HG02973 (cell line): ENCODE measurements around the gene ANG.
A peak's percentile ranks its signal among the peaks of the same experiment; 100 is the strongest.

Source experiments
- ATAC-seq: cut with Tn5 transposase; IDR thresholded peaks from one replicate; pipeline ENCODE4 v1.9.1; 2021; ENCODE audit warnings: moderate library complexity; ENCODE audit not compliant: unreplicated experiment

Gene ANG

DNA sequence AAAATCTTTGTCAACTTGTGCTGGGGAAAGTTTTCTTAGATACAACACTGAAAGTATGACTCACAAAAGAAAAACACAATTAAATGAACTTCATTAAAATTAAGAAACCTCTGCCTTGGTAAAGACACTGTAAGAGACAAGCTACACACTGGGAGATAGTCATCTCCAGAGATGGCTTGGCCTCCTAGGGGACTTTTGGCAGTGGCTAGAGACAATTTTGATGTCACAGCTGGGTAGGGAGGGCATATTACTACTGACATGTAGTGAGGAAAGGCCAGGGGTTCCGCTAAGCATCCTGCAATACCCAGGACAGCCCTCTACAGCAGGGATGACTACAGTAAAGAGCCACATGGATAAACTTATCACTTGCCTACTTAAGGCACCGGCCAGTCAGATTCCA, 12.9 kb upstream of the ANG start:
- no peak for ATAC-seq

DNA sequence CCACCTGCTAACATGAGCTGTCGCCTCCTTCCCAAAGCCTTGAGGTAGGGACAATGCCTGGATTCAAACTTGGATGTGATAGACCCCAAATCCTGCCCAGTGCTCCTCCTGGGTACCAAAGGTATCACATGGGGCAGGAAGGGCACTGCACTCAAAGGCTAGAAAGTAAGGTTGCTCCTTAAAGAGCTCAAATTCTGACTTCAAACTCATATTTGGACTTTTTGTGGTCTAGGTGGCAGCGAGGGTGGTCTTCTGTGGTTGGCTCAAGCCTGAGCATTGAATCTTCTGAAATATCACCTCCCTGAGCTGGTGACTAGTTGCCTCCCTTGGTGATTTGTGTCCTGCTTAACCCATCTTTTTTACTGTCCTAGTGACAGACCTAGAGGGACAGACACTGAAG, 12.5 kb upstream of the ANG start:
- no peak for ATAC-seq

DNA sequence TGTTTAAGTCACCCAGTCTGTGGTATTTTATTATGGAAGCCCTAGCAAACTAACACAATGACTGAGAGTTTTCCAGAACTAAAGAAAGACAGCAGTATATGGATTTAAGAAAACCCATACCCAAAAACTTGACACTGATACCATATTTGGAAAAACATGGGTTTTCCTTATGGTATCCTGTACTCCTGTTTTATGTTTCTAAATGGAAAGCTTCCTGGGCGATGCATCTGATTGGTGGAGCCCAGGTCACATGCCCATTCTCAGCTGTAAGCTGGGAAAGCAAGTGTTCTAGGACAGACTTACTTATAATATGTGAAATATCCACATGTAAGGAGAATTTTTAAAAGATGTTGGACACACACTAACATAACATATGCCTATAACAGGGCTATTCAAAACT, 8.7 kb upstream of the ANG start:
- no peak for ATAC-seq

DNA sequence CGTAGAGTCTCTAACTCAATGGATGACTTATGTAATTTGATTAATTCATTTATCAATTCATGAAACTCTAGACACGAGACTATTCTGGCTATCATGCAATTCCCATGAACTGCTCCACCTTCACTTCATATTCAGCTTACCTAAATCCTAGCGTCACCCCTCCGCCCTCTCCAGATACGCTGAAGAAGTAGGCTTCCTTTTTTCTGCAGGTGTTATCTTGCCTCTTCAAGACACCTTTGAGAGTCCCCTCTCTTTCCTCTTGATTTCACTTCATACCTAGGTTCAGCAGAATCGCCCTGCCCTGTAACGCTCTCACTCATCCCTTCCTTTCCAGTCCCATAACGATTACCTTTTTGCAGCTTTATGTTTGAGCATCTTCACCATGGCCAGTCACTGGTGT, 8.2 kb upstream of the ANG start:
- no peak for ATAC-seq

DNA sequence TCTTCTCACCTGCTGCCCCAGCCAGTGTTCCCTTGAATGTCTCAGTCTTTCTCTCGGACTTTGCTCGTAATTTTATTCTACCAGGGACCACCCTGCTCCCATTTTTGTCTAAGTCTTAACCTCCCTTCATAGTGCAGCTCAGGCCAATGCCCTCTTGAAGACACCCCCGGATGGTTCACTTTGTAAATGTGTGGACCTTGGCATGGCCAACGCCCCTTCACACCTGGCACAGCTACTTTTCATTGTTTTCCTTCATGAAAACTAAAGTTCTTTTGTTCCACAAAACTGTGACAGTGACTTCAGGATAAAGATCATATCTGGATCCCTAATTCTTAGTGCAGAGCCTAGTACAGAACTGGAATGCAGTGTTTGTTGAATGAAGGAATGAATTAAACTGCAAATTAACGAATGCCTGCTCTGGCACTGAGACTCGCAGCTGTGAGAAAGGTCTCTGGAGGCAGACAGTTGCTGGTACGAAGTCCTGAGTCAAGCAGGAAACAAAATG, 7.7 kb upstream of the ANG start:
- peak; percentile 27 for ATAC-seq

DNA sequence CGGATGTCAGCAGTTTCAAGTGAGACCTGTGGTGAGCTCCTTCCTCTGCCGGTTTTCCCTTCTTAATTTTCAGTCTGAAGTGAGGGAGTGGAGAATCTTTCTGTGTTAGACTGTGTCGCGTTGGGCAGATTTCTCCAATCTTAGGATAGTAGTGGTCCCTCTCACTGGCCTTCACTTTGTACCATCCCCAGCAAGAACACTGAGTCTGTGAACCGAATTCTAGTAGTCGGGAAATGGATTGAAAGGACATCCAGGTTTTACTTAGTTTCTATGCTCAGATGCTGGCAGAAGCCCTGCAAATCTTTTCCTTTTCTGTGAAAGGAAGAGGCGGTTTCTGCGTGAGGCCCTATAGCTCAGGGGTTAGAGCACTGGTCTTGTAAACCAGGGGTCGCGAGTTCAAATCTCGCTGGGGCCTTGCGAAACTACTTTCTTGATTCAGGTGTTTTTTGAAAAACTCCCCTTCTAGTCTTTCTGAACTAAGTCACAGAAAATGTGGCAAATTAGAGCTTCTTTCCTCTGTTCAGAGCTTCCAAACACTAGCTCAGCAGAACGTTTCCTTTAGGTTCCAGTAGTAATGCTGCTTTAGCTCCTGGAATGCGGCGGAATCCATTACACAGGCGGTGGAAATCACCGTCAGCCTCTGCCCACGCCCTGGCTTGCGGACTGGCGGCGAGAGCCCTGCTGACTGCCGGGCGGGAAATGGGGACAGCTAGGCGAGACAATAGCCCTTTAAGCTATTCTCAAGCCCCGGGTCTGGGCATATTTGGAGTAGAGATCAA, 7.0 kb upstream of the ANG start:
- ATAC-seq, result peak; percentile 22

DNA sequence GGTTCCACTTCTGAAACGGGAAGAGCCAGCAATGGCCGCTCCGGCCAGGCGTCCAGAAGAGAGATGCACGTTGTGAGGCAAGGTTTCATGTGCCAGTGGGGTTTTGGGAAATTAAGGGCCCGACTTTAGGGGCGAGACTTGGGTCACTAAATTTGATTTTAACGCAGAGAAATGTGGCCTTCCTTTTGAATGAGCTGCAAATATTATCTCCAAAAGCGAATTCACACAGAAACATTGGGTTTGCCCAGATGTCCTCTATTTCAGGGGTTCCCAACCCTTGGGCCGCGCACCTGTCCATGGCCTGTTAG, 6.5 kb upstream of the ANG start:
- ATAC-seq, result no peak

DNA sequence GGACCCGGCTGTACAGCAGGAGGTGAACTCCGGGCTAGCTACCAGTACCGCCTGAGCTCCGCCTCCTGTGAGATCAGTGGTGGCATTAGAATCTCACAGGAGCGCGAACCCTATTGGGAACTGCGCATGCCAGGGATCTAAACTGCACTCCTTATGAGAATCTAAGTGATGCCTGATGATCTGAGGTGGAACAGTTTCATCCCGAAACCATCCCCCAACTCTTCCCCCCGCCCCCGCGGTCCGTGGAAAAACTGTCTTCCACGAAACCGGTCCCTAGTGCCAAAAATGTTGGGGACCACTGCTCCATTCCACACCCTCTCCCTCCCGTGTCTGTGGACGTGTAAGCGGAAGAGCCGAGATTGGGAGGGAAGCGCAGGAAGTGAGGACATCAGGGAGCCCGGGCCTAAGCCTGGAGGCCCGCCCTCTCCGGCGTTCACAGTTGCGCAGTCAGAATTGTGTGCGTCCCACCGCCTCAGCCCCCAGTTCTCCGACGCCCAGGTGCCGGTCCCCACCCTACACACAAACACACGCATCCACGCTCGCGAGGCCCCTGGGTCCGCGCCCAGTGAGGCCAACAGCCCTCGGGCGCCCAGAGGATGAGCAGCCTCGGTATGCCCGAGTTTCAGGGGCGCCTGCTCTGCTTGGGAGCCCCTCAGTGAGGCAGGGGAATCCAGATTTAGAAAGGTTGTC, 6.0 kb upstream of the ANG start:
- ATAC-seq, result peak; percentile 38

DNA sequence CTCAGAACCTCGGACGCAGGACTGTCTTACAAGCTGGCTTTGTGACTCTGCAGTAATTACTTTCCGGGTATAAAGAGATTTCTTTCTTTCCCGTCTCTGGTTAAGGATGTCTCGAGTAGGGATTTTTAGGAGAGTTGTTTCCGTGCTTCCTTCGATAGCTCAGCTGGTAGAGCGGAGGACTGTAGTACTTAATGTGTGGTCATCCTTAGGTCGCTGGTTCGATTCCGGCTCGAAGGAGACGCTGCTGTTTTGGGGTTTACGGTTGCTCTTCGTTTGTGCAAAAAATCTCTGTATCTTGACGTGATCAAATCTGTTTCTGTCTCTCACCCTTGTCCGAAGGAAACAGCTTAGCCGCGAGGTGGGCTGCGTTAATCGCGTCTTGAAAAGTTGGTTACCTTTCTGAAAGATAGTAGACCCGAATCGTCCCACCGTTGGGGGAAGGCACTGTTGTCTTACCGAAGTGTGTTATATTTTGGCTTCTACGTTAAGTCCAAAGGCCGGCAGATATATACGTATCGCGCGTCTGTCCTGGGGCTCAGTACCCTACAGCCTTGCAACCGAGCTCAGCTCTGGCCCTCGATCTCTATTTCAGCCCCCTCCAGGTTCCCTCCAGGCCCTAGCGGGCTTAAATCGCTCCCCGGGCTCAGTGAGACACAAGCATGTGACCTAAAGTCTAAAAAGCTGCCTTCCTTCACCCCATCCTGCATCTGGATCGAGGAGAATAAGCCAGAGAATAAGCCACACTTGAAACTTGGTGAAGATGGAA, 5.3 kb upstream of the ANG start:
- peak; percentile 13 for ATAC-seq

DNA sequence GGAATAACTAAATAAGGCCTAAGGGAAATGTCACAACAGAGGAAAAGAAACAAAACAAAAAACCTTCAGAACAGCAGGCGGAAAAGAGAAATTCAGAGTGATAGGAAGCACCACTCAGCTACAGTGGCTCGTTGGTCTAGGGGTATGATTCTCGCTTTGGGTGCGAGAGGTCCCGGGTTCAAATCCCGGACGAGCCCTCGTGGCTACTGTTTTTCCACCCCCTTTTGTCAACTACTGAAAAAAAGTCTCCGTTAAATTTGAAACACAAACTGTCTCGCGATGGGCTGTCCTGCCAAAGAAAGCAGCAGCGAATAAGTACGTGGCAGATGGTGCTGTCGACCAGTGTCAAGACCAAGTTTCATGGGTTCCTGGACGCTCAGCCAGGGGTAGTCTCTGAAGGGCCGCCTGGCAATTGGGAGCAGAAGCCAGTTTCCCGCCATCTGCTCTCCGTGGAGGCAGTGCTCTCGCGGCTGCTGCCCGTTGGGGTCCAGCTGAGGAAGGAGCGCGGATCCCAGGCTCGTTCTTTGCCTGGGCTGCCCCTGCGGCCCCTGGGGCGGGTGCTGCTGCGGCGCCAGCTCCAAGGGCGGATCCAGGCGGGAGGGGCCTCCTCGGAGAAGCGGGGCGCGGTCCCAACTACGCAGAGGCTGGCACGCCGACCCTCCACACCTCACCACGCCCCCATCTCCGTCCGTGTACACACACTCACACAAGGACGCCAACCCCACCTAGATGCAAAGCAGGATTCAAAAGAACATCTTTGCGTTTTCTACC, 4.5 kb upstream of the ANG start, which contains the start of gene RNASE4:
RNASE4 (plus strand) TSS at position 670 of the 771 bp plus-strand sequence. CDS start 14,812 bp downstream, outside the sequence.
- ATAC-seq, result peak; percentile 26

DNA sequence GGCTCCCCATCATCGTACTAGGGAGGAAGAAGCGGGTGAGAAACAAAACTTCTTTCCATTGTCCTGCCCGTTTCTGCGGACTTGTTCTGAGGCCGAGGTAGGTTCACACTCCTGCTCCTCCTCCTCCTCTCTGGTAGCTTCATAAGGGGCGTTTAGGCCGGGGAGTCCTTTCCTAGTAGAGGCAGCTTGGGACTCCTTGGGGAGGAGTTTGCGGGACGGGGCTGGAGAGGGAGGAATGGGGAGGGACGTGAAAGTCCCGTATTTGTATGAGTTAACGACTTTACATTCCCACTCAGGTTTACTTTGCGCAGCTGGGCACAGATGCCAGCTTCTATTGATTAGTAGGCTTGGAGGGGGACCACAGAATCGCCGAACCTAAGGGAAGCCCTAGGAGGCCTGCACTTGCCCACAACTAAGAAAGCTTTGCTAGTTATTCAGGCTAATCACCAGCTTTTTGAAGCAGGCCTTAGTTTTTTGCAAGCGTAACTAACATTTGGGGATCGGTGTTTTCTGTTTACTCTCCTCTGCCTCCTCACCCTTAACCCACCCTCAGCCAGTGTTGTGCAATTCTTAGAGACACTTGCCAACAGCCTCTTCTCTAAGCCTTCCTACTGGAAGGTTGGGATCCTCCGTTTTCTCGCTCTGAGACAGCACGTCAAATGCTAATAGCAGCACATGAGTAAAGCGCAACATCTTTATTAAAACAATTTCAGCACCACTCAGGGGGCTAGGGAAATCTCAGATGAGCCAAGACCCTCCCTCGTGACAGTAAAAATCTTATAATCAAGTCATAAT, 3.7 kb upstream of the ANG start:
- ATAC-seq, result no peak

DNA sequence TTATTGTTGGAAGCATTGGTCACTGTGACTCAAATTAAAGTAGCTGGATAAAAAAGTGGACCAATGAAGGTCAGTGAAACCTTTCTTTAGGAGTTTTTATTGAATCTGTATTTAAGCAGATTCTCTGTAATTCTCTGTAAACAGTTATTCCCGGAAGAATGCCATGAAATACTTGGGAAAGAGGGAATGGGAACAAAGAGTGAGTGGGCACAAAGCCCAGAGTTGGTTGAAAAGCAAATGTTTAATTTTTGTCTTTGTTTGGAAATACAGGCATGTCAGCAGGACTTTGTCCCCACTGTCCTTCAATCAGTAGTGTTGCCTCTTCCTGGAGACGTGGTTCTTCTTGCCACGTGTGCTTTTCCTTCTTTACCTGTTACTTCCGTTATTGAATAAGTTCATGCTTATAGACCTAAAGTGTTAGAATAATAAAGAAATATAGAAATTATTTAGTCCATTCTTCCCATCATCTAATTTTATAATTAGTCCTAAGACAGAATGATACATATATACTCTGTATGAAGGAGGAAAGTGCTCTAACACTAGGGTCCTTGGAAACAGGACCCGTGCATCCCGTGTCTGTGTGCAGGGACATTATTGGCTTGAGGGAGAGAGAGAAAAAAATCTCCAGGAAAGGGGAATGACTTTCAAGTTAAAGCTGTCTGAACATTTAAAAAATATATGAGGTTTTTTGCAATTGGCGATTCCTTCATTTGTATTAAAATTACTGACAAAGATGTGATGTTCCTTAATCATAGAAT, 2.0 kb upstream of the ANG start:
- ATAC-seq, result no peak

DNA sequence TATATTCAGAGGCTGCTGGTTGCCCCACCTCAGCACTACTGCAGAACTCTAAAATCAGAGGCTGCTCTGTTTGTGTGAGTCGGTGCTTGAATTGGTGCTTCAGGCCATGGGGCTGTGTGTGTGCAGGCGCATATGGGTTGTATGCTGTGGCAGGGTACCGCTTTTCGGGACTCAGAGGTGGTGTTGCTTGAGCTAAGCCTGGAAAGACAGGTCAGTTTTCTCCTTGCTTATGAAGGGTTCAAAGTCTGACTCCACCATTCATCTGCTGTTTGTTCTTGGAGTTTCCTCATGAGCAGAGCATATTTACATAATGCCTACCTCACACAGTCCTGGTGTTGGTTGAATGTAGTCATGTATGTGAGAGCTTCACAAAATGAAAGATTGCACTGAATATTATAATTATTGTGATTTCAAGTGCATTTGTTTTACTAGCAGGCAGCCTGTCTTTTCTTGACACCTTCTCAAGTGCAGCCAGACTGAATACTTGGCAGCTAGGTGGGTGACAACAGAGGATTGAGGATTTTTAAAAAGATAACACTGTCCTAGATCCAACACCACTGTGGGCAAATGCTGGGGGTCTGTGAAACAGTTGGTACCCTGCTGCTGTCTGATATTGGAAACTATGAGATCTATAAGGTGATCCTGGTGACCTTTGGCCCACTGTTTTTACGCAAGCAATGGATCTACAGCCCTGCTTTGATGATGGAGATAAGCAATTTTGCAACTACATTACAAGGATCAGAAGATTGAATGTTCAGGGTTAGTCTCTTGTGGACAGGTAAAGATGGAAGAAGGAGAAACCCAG, 1.0 kb upstream of the ANG start:
- no peak for ATAC-seq

DNA sequence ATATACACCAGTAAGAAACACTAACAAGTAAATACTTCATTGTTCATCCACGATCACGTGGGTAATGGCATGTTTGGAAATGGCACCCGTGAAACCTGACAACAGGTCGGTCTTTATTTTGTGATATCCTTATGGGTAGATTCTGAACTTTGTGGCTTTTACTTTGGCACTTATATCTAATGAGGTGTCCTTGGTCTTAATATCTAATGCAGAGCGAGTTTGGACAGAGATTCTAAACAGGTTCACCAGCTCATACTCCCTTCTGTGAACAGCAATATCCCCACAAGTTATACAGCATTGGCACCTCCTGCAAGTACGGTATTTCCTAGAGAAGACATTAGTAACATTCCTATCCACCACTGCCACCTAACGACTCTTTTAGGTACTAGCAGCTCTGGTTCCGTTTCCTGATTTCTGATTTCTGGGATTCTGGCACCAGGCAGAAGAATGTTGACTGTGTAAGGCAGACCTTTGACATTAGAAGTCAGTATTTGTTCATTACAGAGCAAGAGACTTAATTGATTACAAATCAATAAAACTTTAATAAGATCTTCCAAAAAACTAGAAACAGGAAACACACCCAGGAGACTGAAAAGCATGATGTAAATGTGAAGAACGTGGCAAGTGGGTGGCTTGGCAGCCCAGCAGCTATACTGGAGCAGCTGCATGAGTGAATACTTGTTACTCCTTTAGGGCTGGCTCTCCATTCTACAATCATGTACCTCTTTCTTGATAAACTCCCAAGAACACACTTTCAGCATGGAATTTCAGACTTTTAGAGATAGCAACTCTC, 2.5 kb downstream of the ANG start:
- ATAC-seq, result no peak

DNA sequence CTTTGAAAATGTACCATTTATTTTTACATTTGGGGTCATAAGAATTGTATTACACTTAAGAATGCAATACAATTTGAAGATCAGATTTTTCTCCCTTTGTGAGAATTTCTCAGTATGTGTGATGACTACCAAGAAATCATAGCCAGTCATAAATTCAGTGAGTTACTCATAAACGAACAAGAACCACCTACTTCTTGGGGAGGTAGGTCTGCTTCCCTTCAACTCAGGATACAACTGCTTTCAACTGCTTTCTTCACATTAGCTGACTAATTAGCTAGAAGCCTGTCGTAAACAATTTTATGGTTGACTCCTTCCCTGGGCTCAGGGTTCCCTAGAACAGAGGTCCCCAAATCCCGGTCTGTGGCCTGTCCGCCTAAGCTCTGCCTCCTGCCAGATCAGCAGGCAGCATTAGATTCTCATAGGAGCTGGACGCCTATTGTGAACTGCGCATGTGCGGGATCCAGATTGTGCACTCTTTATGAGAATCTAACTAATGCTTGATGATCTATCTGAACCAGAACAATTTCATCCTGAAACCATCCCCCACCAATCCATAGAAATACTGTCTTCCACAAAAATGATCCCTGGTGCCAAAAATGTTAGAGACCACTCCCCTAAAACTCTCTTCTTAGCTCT, 3.7 kb downstream of the ANG start:
- ATAC-seq, result no peak

DNA sequence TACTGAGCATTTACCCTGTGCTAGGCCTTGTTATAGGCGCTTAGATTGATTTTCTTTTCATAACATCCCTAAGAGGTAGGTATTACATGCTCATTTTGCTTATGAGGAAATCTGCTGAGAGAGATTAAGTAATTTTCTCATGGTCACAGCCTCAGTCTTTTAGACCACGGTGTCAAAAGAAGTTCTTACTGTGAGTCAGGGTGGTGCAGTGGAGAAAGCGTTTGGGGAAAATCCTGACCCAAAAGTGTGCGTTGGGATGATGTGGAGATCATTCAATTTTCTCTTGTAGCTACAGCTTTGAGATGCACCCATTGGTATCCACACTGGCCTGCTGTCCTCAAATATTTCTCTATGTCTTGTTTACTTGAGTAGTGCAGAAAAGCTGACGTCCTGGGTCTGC, 8.2 kb downstream of the ANG start:
- ATAC-seq, result no peak

DNA sequence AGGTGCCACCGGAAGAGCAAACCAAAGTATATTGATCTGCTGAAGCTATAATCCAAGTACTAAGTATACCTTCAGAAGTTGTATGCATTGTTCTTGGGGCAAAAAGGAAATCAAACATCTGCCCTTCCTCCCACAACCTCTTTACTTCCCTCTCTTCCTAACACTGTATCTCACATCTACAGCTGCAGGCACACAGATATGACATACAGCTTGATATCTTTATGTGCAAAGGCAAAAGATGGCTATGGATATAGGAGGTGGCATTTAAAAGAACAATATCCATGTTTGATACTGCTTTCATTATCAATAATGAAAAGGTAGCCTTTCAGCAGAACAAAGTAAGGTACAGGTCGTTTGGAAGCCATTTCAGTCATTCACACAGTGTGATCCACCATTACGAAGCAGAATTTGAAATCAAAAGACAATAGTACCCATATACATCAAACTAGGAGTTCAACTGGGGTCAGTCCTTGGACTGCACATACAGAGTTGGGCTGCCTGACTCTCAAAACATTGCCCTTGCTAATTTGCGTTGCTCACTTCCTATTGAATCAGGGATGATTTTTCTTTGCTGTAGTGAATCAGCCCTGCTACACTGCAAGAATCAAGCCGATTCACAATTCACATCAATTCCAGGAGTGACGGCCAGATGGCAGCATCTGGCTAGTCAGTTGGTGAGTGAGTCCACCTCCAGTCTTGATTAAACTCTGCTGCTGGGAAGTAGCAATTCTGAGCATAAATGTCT, 8.9 kb downstream of the ANG start:
- ATAC-seq, result no peak
